ENCODE results near the gene FAM98C.

Gene FAM98C

GRCh38 chr19:38378866-38379265 is 24.0 kb upstream of the FAM98C start:
- no peak for DNase-seq

- no peak for DNase-seq
Measured at GRCh38 chr19:38381138-38381537, 21.8 kb upstream of the FAM98C start.

- DNase-seq, result no peak
Measured at GRCh38 chr19:38383184-38383583, 19.7 kb upstream of the FAM98C start.

GRCh38 chr19:38383743-38384142 is 19.1 kb upstream of the FAM98C start:
- no peak for DNase-seq

- peak in 1 of 4 experiments; percentile 22 for DNase-seq
Measured at GRCh38 chr19:38384209-38385027, 18.5 kb upstream of the FAM98C start.

GRCh38 chr19:38385057-38385803 is 17.7 kb upstream of the FAM98C start:
- peak in 1 of 4 experiments; percentile 8 for DNase-seq

GRCh38 chr19:38385804-38386257 is 17.1 kb upstream of the FAM98C start:
- peak in 2 of 4 experiments; percentile 10 to 36 for DNase-seq

GRCh38 chr19:38386300-38386970 is 16.5 kb upstream of the FAM98C start:
- no peak for DNase-seq

- peak; percentile 65 to 90 (median 83) for DNase-seq
Measured at GRCh38 chr19:38386971-38387549, 15.8 kb upstream of the FAM98C start.

GRCh38 chr19:38387550-38388348 is 15.1 kb upstream of the FAM98C start, which contains the start of gene GGN:
Gene GGN (minus strand): TSS chr19:38388034. CDS start chr19:38387261, 773 bp downstream.
- peak; percentile 64 to 82 (median 74) for DNase-seq

- peak in 1 of 4 experiments; percentile 17 for DNase-seq
Measured at GRCh38 chr19:38388349-38389100, 14.4 kb upstream of the FAM98C start, which contains the start of gene SPRED3. Gene SPRED3 (plus strand): TSS chr19:38388697. CDS start chr19:38390303, 1,606 bp downstream.

GRCh38 chr19:38389101-38389925 is 13.6 kb upstream of the FAM98C start:
- peak; percentile 20 to 48 (median 40) for DNase-seq

GRCh38 chr19:38389957-38390924 is 12.7 kb upstream of the FAM98C start:
- no peak for DNase-seq

GRCh38 chr19:38391911-38392464 is 10.9 kb upstream of the FAM98C start:
- DNase-seq, result no peak

GRCh38 chr19:38392707-38393308 is 10.1 kb upstream of the FAM98C start:
- DNase-seq, result peak; percentile 63 to 71 (median 68)

GRCh38 chr19:38394488-38394887 is 8.4 kb upstream of the FAM98C start:
- DNase-seq, result peak in 1 of 4 experiments; percentile 37

GRCh38 chr19:38395381-38396114 is 7.3 kb upstream of the FAM98C start:
- DNase-seq, result peak in 1 of 4 experiments; percentile 39

All from suppressor macrophage (primary cell).